Stimulated activated CD8-positive, alpha-beta memory T cell treated with anti-CD3 and anti-CD28 coated beads, Interleukin-2, amount 100 ng/mL, for 1 hour (primary cell): Measurements from ENCODE around the gene CD33.
"Not testable (repeated sequence)": the region's sequence is repeated elsewhere in the genome, so short reads cannot be mapped to it uniquely, and the experiment has no call there.

Experiments used
- DNase-seq, 2 donors: peaks; one replicate each; pipeline ENCODE4 v3.0.0-alpha.2; 2020; ENCODE audit warnings: low read depth in 2 of 2

The CD33 gene

GRCh38 chr19:51224898-51225393, at the start of gene CD33:
Gene CD33 (plus strand): TSS chr19:51225080. CDS start chr19:51225119, 39 bp downstream.
- not testable (repeated sequence) for DNase-seq

GRCh38 chr19:51179256-51179655, 45.6 kb upstream of the CD33 start:
- DNase-seq: no peak

- no peak for DNase-seq
Measured at GRCh38 chr19:51181377-51181912, 43.4 kb upstream of the CD33 start.

GRCh38 chr19:51181913-51182419, 42.9 kb upstream of the CD33 start:
- DNase-seq: no peak

GRCh38 chr19:51183629-51184028, 41.3 kb upstream of the CD33 start:
- DNase-seq: no peak

GRCh38 chr19:51185069-51185867, 39.6 kb upstream of the CD33 start:
- DNase-seq: no peak

- no peak for DNase-seq
Measured at GRCh38 chr19:51185868-51186215, 39.0 kb upstream of the CD33 start.

GRCh38 chr19:51186323-51186722, 38.6 kb upstream of the CD33 start:
- DNase-seq: no peak

- DNase-seq: no peak
Measured at GRCh38 chr19:51187395-51188226, 37.3 kb upstream of the CD33 start.

- no peak for DNase-seq
Measured at GRCh38 chr19:51188227-51188559, 36.7 kb upstream of the CD33 start.

- DNase-seq: no peak
Measured at GRCh38 chr19:51192689-51193088, 32.2 kb upstream of the CD33 start.

- no peak for DNase-seq
Measured at GRCh38 chr19:51194527-51195315, 30.2 kb upstream of the CD33 start.

GRCh38 chr19:51195316-51195586, 29.6 kb upstream of the CD33 start:
- no peak for DNase-seq

GRCh38 chr19:51195616-51196015, 29.3 kb upstream of the CD33 start:
- no peak for DNase-seq

GRCh38 chr19:51196181-51196580, 28.7 kb upstream of the CD33 start:
- DNase-seq: no peak

GRCh38 chr19:51198641-51199040, 26.2 kb upstream of the CD33 start:
- DNase-seq: no peak

GRCh38 chr19:51200071-51200666, 24.7 kb upstream of the CD33 start:
- DNase-seq: no peak

GRCh38 chr19:51201712-51202111, 23.2 kb upstream of the CD33 start:
- DNase-seq: no peak

GRCh38 chr19:51203916-51204315, 21.0 kb upstream of the CD33 start:
- DNase-seq: no peak

GRCh38 chr19:51204321-51204720, 20.6 kb upstream of the CD33 start:
- no peak for DNase-seq

GRCh38 chr19:51207747-51208146, 17.1 kb upstream of the CD33 start:
- no peak for DNase-seq
